KMS-11 (cell line): ENCODE results near the gene GPR179.

ENCODE experiments used
- H2AFZ ChIP-seq: fragments of 200-600 bp; sonication (generic); 2 replicates; pipeline ENCODE4 v1.6.1; 2016; ENCODE audit warnings: antibody characterized with exemption, mixed run types, low read depth
- H3K27ac ChIP-seq: fragments of 200-600 bp; sonication (generic); 2 replicates; pipeline ENCODE4 v1.6.1; 2016; ENCODE audit warnings: mild to moderate bottlenecking, mixed run types
- H3K27me3 ChIP-seq: fragments of 200-600 bp; sonication (generic); 2 replicates; pipeline ENCODE4 v1.6.1; 2017; ENCODE audit warnings: mild to moderate bottlenecking, low read depth, mixed run types, moderate library complexity; ENCODE audit not compliant: insufficient read depth
- H3K36me3 ChIP-seq: fragments of 200-600 bp; sonication (generic); 2 replicates; pipeline ENCODE4 v1.6.1; 2017; ENCODE audit warnings: mild to moderate bottlenecking, mixed run types; ENCODE audit not compliant: insufficient read depth
- H3K4me1 ChIP-seq: fragments of 200-600 bp; sonication (generic); 2 replicates; pipeline ENCODE4 v1.6.1; 2016; ENCODE audit warnings: mild to moderate bottlenecking, low read depth, mixed run types; ENCODE audit not compliant: poor library complexity, severe bottlenecking
- H3K4me2 ChIP-seq: fragments of 200-600 bp; sonication (generic); 2 replicates; pipeline ENCODE4 v1.7.0; 2016; ENCODE audit warnings: mild to moderate bottlenecking, mixed run types
- H3K4me3 ChIP-seq: fragments of 200-600 bp; sonication (generic); IDR thresholded peaks from 2 replicates; pipeline ENCODE4 v1.6.1; 2017; ENCODE audit warnings: low read depth, low read length, mixed read lengths; ENCODE audit not compliant: insufficient read depth
- H3K79me2 ChIP-seq: fragments of 200-600 bp; sonication (generic); 2 replicates; pipeline ENCODE4 v1.6.1; 2016; ENCODE audit warnings: low read depth, mixed run types; ENCODE audit not compliant: insufficient read depth
- H3K9ac ChIP-seq: fragments of 200-600 bp; sonication (generic); 2 replicates; pipeline ENCODE4 v1.6.1; 2016; ENCODE audit warnings: mild to moderate bottlenecking, mixed run types
- H4K20me1 ChIP-seq: fragments of 200-600 bp; sonication (generic); 2 replicates; pipeline ENCODE4 v1.6.1; 2016; ENCODE audit warnings: mild to moderate bottlenecking, mixed run types; ENCODE audit not compliant: insufficient read depth
- TF ChIP-seq, protein P1 (sequence below): fragments of 200-600 bp; sonication (generic); conservative IDR thresholded peaks from 2 replicates; pipeline ENCODE4 v1.6.1; 2017; ENCODE audit warnings: low read depth, mild to moderate bottlenecking, antibody characterized with exemption, low read length, moderate library complexity, mixed read lengths

GPR179 gene

DNA sequence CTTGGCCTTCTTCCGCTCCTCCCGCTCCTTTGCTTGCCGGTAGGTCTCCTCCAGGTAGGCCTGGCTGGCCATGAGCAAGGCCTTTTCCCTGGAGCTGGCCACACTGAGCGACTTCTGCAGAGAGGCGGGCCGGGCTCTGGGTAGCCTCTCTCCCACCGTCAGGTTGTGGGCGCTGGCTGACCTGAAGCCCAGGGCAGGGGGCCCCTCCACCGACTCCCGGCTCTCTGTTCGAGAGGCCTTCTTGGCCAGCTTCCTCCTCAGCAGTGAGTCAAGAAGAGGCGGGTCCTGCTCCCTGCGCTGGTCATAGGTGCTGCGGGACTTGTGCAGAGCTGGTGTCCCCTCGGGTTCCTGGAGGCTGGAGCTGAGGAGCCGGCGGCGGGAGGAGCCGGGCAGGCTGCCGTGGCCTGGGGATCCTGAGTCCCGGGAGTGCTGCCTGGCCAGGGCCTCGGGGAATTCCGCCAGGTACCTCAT is 12.8 kb downstream of the GPR179 start:
- Histone ChIP-seq H3K9ac (no peak overlapping the region), H3K4me1 (no peaks in the 10 kb centered on the region), H2AFZ (no peak overlapping the region), H3K79me2 (no peaks in the 10 kb centered on the region), H3K36me3 (no peaks in the 10 kb centered on the region), H3K4me2 (no peak overlapping the region), H3K27ac (no peak overlapping the region), H3K27me3 (no peaks in the 10 kb centered on the region; the same call in 1 of the 2 replicates), H3K4me3 (no peak overlapping the region), H4K20me1 (no peaks in the 10 kb centered on the region)
- TF ChIP-seq, protein P1, sequence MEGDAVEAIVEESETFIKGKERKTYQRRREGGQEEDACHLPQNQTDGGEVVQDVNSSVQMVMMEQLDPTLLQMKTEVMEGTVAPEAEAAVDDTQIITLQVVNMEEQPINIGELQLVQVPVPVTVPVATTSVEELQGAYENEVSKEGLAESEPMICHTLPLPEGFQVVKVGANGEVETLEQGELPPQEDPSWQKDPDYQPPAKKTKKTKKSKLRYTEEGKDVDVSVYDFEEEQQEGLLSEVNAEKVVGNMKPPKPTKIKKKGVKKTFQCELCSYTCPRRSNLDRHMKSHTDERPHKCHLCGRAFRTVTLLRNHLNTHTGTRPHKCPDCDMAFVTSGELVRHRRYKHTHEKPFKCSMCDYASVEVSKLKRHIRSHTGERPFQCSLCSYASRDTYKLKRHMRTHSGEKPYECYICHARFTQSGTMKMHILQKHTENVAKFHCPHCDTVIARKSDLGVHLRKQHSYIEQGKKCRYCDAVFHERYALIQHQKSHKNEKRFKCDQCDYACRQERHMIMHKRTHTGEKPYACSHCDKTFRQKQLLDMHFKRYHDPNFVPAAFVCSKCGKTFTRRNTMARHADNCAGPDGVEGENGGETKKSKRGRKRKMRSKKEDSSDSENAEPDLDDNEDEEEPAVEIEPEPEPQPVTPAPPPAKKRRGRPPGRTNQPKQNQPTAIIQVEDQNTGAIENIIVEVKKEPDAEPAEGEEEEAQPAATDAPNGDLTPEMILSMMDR, result no peak

DNA sequence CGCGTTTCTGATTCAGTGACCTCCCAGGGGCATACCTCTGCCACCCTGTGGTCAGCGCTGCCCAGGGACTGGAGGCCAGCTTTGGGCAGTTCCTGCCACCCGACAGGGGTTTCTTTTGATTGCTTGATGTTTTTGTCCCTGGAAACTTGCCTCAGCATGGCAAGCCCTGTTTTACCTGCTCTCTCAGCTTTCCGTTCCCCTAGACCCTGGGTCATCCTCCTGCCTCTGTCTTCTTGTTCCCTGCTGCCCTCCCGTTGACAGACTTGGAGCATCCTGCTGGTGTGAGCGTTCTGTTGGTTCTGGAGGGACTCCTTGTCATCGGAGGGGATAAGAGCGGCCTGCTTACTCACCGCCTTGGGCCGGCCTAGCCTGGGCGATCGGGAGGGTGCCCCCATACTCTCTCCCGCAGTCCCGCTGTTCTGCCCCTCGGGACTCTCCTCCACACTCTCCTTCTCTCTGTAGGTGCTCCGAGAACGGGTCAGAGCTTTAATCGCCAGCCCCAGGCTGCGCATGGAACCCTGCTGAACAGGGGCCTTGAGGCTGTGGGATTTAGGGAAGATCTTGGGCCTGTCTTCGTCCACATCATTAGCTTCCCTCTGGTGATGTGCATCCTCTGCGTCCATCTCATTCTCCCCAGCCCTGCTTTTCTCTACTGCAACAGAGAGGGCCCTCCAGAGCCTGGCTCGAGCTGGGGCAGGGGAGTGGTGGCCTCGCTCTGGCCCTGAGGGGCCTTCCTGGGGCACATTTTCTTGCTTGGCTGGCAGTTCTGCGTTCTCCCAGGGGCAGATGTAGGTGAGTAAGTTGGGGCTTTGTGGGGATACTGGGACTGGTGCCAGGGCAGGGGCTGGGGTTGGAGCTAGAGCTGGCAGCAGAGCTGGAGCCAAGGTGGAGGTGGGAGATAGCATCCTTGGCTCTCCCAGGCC is 13.7 kb downstream of the GPR179 start:
- no peaks in the 10 kb centered on the region; the same call in 1 of the 2 replicates for H3K27me3 ChIP-seq
- no peaks in the 10 kb centered on the region for H3K79me2 ChIP-seq
- H3K27ac ChIP-seq, result no peak overlapping the region
- H3K4me2 ChIP-seq, result no peak overlapping the region
- no peaks in the 10 kb centered on the region for H3K36me3 ChIP-seq
- no peak overlapping the region for H3K4me3 ChIP-seq
- peaks cover under 1% of the 10 kb centered on the region for H3K4me1 ChIP-seq
- TF ChIP-seq, protein P1, result no peak
- no peak overlapping the region for H2AFZ ChIP-seq
- H4K20me1 ChIP-seq, result no peaks in the 10 kb centered on the region
- H3K9ac ChIP-seq, result no peak overlapping the region

DNA sequence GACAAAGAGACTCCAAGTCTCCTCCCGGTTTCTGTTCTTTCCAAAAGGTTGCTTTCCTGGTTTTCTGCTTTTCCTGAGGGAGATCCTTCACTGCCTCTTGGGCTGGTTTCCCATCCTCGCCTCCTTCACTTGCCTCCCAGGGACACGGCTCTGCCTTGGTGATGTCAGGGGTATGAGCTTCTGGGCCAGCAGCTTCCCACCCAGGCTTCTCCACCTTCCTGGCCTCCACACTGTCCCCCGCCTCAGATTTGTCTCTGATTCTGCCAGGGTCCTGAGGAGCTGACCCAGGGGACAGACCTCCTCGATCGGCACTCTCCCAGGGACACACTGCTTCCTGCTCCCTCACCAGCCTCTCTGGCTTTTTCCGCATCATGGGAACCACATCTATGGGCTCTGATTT is 14.5 kb downstream of the GPR179 start:
- no peak overlapping the region for H3K9ac ChIP-seq
- no peak overlapping the region for H2AFZ ChIP-seq
- no peaks in the 10 kb centered on the region; the same call in 1 of the 2 replicates for H3K27me3 ChIP-seq
- no peaks in the 10 kb centered on the region for H4K20me1 ChIP-seq
- peaks cover 6% of the 10 kb centered on the region for H3K4me1 ChIP-seq
- no peaks in the 10 kb centered on the region for H3K79me2 ChIP-seq
- H3K27ac ChIP-seq, result no peak overlapping the region
- H3K4me2 ChIP-seq, result no peak overlapping the region
- no peaks in the 10 kb centered on the region for H3K36me3 ChIP-seq
- no peak overlapping the region for H3K4me3 ChIP-seq
- TF ChIP-seq, protein P1, result no peak

DNA sequence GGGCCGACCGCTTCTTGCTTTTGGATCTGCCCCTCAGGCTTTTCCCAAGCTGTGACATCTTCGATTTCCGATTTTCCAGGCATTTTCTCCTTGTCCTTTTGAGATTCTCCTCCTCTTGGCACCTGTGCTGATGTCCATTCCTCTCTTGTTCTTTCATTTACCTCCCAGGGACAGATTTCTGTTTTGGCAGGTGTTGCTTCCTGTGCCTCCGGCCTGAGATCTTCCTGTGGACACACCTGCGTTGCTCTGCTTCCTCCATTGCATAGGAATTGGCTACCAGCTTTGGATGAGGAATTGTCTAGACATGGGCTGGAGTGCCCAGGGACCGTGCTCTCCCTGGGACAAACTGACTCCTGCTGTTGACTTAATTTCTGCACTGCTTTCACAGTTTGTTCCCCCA is 15.1 kb downstream of the GPR179 start:
- H3K4me3 ChIP-seq, result no peak overlapping the region
- H4K20me1 ChIP-seq, result no peaks in the 10 kb centered on the region
- H3K4me2 ChIP-seq, result no peak overlapping the region
- H3K79me2 ChIP-seq, result no peaks in the 10 kb centered on the region
- no peaks in the 10 kb centered on the region for H3K36me3 ChIP-seq
- no peaks in the 10 kb centered on the region; the same call in 1 of the 2 replicates for H3K27me3 ChIP-seq
- no peak overlapping the region for H2AFZ ChIP-seq
- TF ChIP-seq, protein P1, result no peak
- no peak overlapping the region for H3K9ac ChIP-seq
- peaks cover 6% of the 10 kb centered on the region for H3K4me1 ChIP-seq
- H3K27ac ChIP-seq, result no peak overlapping the region
